Osteocyte (in vitro differentiated cells): ENCODE results near the gene KIRREL3. TPM values are rescaled to one million over a fixed set of nuclear protein-coding genes. Genes with fewer than 3 reads are reported as not detected.

ENCODE experiments used
- DNase-seq: peaks from one replicate; pipeline ENCODE4 v3.0.0; 2021; ENCODE audit warnings: mixed read lengths; ENCODE audit not compliant: unreplicated experiment; ENCODE audit errors: extremely low spot score
- H3K27ac Mint-ChIP-seq: one replicate; pipeline ENCODE4 v1.8.0; 2021; ENCODE audit warnings: mild to moderate bottlenecking, mixed read lengths; ENCODE audit not compliant: unreplicated experiment
- H3K27me3 Mint-ChIP-seq: one replicate; pipeline ENCODE4 v1.8.0; 2021; ENCODE audit warnings: mixed read lengths; ENCODE audit not compliant: unreplicated experiment
- H3K36me3 Mint-ChIP-seq: one replicate; pipeline ENCODE4 v1.8.0; 2021; ENCODE audit warnings: mixed read lengths; ENCODE audit not compliant: unreplicated experiment
- H3K4me1 Mint-ChIP-seq: one replicate; pipeline ENCODE4 v1.8.0; 2021; ENCODE audit warnings: mixed read lengths; ENCODE audit not compliant: unreplicated experiment
- H3K4me3 Mint-ChIP-seq: one replicate; pipeline ENCODE4 v1.8.0; 2021; ENCODE audit warnings: mild to moderate bottlenecking, moderate library complexity, mixed read lengths; ENCODE audit not compliant: unreplicated experiment
- H3K9me3 Mint-ChIP-seq: one replicate; pipeline ENCODE4 v1.8.0; 2021; ENCODE audit warnings: mixed read lengths; ENCODE audit not compliant: unreplicated experiment
- CTCF ChIP-seq: fragments of 200-600 bp; sonication (generic); IDR thresholded peaks from 2 replicates; pipeline ENCODE4 v1.5.0; 2021; ENCODE audit warnings: antibody characterized with exemption, mild to moderate bottlenecking, moderate library complexity
- total RNA-seq: library from RNA; stranded (reverse); gene quantifications from 2 replicates; pipeline ENCODE4 v1.2.1, GENCODE V29; 2021

Gene KIRREL3
- total RNA-seq, 1 donor from 2014 or later, result 1.2 TPM

GRCh38 chr11:126929179-126930061 lies 71.2 kb downstream of the KIRREL3 start:
- Mint-ChIP-seq H3K9me3 (peaks cover 13% of the 10 kb centered on the region), H3K4me3 (no peak overlapping the region), H3K4me1 (peaks cover 9% of the 10 kb centered on the region), H3K36me3 (no peaks in the 10 kb centered on the region), H3K27ac (no peak overlapping the region), H3K27me3 (no peaks in the 10 kb centered on the region)
- TF ChIP-seq CTCF, result no peak
- no peak for DNase-seq

GRCh38 chr11:126927623-126928022 lies 72.9 kb downstream of the KIRREL3 start:
- no peaks in the 10 kb centered on the region for H3K36me3 Mint-ChIP-seq
- TF ChIP-seq CTCF, result no peak
- no peak for DNase-seq
- no peaks in the 10 kb centered on the region for H3K9me3 Mint-ChIP-seq
- no peak overlapping the region for H3K4me3 Mint-ChIP-seq
- peaks cover 9% of the 10 kb centered on the region for H3K4me1 Mint-ChIP-seq
- no peaks in the 10 kb centered on the region for H3K27me3 Mint-ChIP-seq
- H3K27ac Mint-ChIP-seq, result no peak overlapping the region

- H3K4me3 Mint-ChIP-seq, result no peak overlapping the region
- no peak for DNase-seq
- no peak for TF ChIP-seq CTCF
- H3K27me3 Mint-ChIP-seq, result no peaks in the 10 kb centered on the region
- no peaks in the 10 kb centered on the region for H3K9me3 Mint-ChIP-seq
- no peak overlapping the region for H3K27ac Mint-ChIP-seq
- H3K36me3 Mint-ChIP-seq, result no peaks in the 10 kb centered on the region
- H3K4me1 Mint-ChIP-seq, result peaks cover 9% of the 10 kb centered on the region
These were observed 74.2 kb downstream of the KIRREL3 start for GRCh38 chr11:126926376-126926791.

- no peak overlapping the region for H3K4me3 Mint-ChIP-seq
- no peaks in the 10 kb centered on the region for H3K9me3 Mint-ChIP-seq
- no peak overlapping the region for H3K27ac Mint-ChIP-seq
- H3K4me1 Mint-ChIP-seq, result peaks cover 9% of the 10 kb centered on the region
- no peaks in the 10 kb centered on the region for H3K36me3 Mint-ChIP-seq
- DNase-seq, result no peak
- TF ChIP-seq CTCF, result no peak
- H3K27me3 Mint-ChIP-seq, result no peaks in the 10 kb centered on the region
These were observed 75.1 kb downstream of the KIRREL3 start for GRCh38 chr11:126925321-126926093.
